Activated naive CD8-positive, alpha-beta T cell treated with anti-CD3 and anti-CD28 coated beads for 36 hours (primary cell): ENCODE data around the gene S100A1. TPM values are rescaled to one million over a fixed set of nuclear protein-coding genes. Genes with fewer than 3 reads are reported as not detected.
"Not testable (repeated sequence)": the region's sequence is repeated elsewhere in the genome, so short reads cannot be mapped to it uniquely, and the experiment has no call there.

Source experiments
- DNase-seq: peaks from one replicate; pipeline ENCODE4 v3.0.0; 2021
- H3K27ac Mint-ChIP-seq: one replicate; pipeline ENCODE4 v1.8.0; 2022; ENCODE audit warnings: mild to moderate bottlenecking, moderate library complexity, mixed read lengths
- H3K27me3 Mint-ChIP-seq: one replicate; pipeline ENCODE4 v1.8.0; 2022; ENCODE audit warnings: mild to moderate bottlenecking, mixed read lengths
- H3K36me3 Mint-ChIP-seq: one replicate; pipeline ENCODE4 v1.8.0; 2021; ENCODE audit warnings: mild to moderate bottlenecking, mixed read lengths
- H3K4me1 Mint-ChIP-seq: one replicate; pipeline ENCODE4 v1.8.0; 2021; ENCODE audit warnings: mixed read lengths
- H3K4me3 Mint-ChIP-seq: one replicate; pipeline ENCODE4 v1.8.0; 2022; ENCODE audit warnings: mild to moderate bottlenecking, moderate library complexity, mixed read lengths
- H3K9me3 Mint-ChIP-seq: one replicate; pipeline ENCODE4 v1.8.0; 2022; ENCODE audit warnings: mixed read lengths
- total RNA-seq, 2 experiments: library from RNA; stranded (reverse); gene quantifications; one replicate each; pipeline ENCODE4 v1.2.3, GENCODE V29; 2021

The S100A1 gene
- not detected for total RNA-seq

GRCh38 chr1:153627715-153628626 is at the start of gene S100A1:
Gene S100A1, plus strand, starts transcription at chr1:153628434. Its CDS starts 2,088 bp downstream, at chr1:153630522.
- no peak within 1 kb of the TSS for H3K27ac Mint-ChIP-seq
- peaks cover 5% of the 10 kb centered on the region for H3K27me3 Mint-ChIP-seq
- no peak within 1 kb of the TSS for H3K4me3 Mint-ChIP-seq
- H3K4me1 Mint-ChIP-seq, result peaks cover 5% of the 10 kb centered on the region
- peaks cover 3% of the 10 kb centered on the region for H3K36me3 Mint-ChIP-seq
- no peaks in the 10 kb centered on the region for H3K9me3 Mint-ChIP-seq
- no peak for DNase-seq

- no peaks in the 10 kb centered on the region for H3K36me3 Mint-ChIP-seq
- peaks cover 36% of the 10 kb centered on the region for H3K27me3 Mint-ChIP-seq
- H3K27ac Mint-ChIP-seq, result no peak overlapping the region
- no peak overlapping the region for H3K4me3 Mint-ChIP-seq
- no peaks in the 10 kb centered on the region for H3K9me3 Mint-ChIP-seq
- H3K4me1 Mint-ChIP-seq, result peaks cover 4% of the 10 kb centered on the region
- no peak for DNase-seq
Measured at GRCh38 chr1:153578490-153578889, 49.7 kb upstream of the S100A1 start.

GRCh38 chr1:153578936-153579335 is 49.3 kb upstream of the S100A1 start:
- Mint-ChIP-seq H3K9me3 (no peaks in the 10 kb centered on the region), H3K4me3 (no peak overlapping the region), H3K27me3 (peaks cover 36% of the 10 kb centered on the region)

GRCh38 chr1:153582836-153583235 is 45.4 kb upstream of the S100A1 start:
- H3K4me1 Mint-ChIP-seq, H3K27ac Mint-ChIP-seq, H3K4me3 Mint-ChIP-seq, DNase-seq, H3K9me3 Mint-ChIP-seq, H3K36me3 Mint-ChIP-seq: not testable (repeated sequence)
- peaks cover 20% of the 10 kb centered on the region for H3K27me3 Mint-ChIP-seq

More at GRCh38 chr1:153578936-153579335, 49.3 kb upstream of the S100A1 start:
- Mint-ChIP-seq H3K27ac (no peak overlapping the region), H3K4me1 (peaks cover 2% of the 10 kb centered on the region), H3K36me3 (no peaks in the 10 kb centered on the region)
- no peak for DNase-seq

- peaks cover 13% of the 10 kb centered on the region for H3K27me3 Mint-ChIP-seq
- not testable (repeated sequence) for H3K9me3 Mint-ChIP-seq, H3K27ac Mint-ChIP-seq, H3K36me3 Mint-ChIP-seq, H3K4me3 Mint-ChIP-seq, H3K4me1 Mint-ChIP-seq, DNase-seq
Measured at GRCh38 chr1:153583514-153583913, 44.7 kb upstream of the S100A1 start.

- Mint-ChIP-seq H3K27me3 (peaks cover 8% of the 10 kb centered on the region), H3K4me1 (no peaks in the 10 kb centered on the region), H3K27ac (no peak overlapping the region)
Measured at GRCh38 chr1:153583976-153584375, 44.3 kb upstream of the S100A1 start.

GRCh38 chr1:153585006-153585405 is 43.2 kb upstream of the S100A1 start:
- Mint-ChIP-seq H3K27me3 (peaks cover 3% of the 10 kb centered on the region), H3K4me3 (no peak overlapping the region), H3K36me3 (no peaks in the 10 kb centered on the region), H3K9me3 (no peaks in the 10 kb centered on the region), H3K4me1 (no peaks in the 10 kb centered on the region), H3K27ac (no peak overlapping the region)
- DNase-seq, result no peak

More at GRCh38 chr1:153583976-153584375, 44.3 kb upstream of the S100A1 start:
- H3K4me3 Mint-ChIP-seq, result no peak overlapping the region
- DNase-seq, result no peak
- no peaks in the 10 kb centered on the region for H3K9me3 Mint-ChIP-seq
- H3K36me3 Mint-ChIP-seq, result no peaks in the 10 kb centered on the region

- Mint-ChIP-seq H3K27me3 (peaks cover 3% of the 10 kb centered on the region), H3K9me3 (no peaks in the 10 kb centered on the region), H3K4me1 (no peaks in the 10 kb centered on the region), H3K36me3 (no peaks in the 10 kb centered on the region), H3K4me3 (no peak overlapping the region), H3K27ac (no peak overlapping the region)
- DNase-seq, result no peak
Measured at GRCh38 chr1:153586347-153586746, 41.9 kb upstream of the S100A1 start.

- Mint-ChIP-seq H3K36me3 (no peaks in the 10 kb centered on the region), H3K4me1 (no peaks in the 10 kb centered on the region), H3K9me3 (no peaks in the 10 kb centered on the region), H3K27ac (no peak overlapping the region), H3K27me3 (peaks cover 3% of the 10 kb centered on the region), H3K4me3 (no peak overlapping the region)
- no peak for DNase-seq
Measured at GRCh38 chr1:153587314-153587713, 40.9 kb upstream of the S100A1 start.

GRCh38 chr1:153588033-153588432 is 40.2 kb upstream of the S100A1 start:
- H3K36me3 Mint-ChIP-seq, H3K27ac Mint-ChIP-seq, H3K9me3 Mint-ChIP-seq, H3K4me3 Mint-ChIP-seq, H3K27me3 Mint-ChIP-seq, H3K4me1 Mint-ChIP-seq, DNase-seq: not testable (repeated sequence)

GRCh38 chr1:153588482-153588881 is 39.8 kb upstream of the S100A1 start:
- no peak overlapping the region for H3K4me3 Mint-ChIP-seq
- no peak for DNase-seq
- H3K27ac Mint-ChIP-seq, result no peak overlapping the region
- H3K27me3 Mint-ChIP-seq, result peaks cover 3% of the 10 kb centered on the region
- no peaks in the 10 kb centered on the region for H3K4me1 Mint-ChIP-seq
- H3K9me3 Mint-ChIP-seq, result no peaks in the 10 kb centered on the region
- no peaks in the 10 kb centered on the region for H3K36me3 Mint-ChIP-seq

- no peaks in the 10 kb centered on the region for H3K9me3 Mint-ChIP-seq
- no peak overlapping the region for H3K27ac Mint-ChIP-seq
- no peak for DNase-seq
- no peaks in the 10 kb centered on the region for H3K4me1 Mint-ChIP-seq
- no peaks in the 10 kb centered on the region for H3K27me3 Mint-ChIP-seq
- no peaks in the 10 kb centered on the region for H3K36me3 Mint-ChIP-seq
- H3K4me3 Mint-ChIP-seq, result no peak overlapping the region
Measured at GRCh38 chr1:153592748-153593147, 35.5 kb upstream of the S100A1 start.

- no peaks in the 10 kb centered on the region for H3K27me3 Mint-ChIP-seq
- DNase-seq, result no peak
- no peak overlapping the region for H3K27ac Mint-ChIP-seq
- no peak overlapping the region for H3K4me3 Mint-ChIP-seq
- H3K9me3 Mint-ChIP-seq, result no peaks in the 10 kb centered on the region
- H3K36me3 Mint-ChIP-seq, result no peaks in the 10 kb centered on the region
- H3K4me1 Mint-ChIP-seq, result peaks cover 9% of the 10 kb centered on the region
Measured at GRCh38 chr1:153597206-153597605, 31.0 kb upstream of the S100A1 start.

- H3K36me3 Mint-ChIP-seq, result no peaks in the 10 kb centered on the region
- H3K27me3 Mint-ChIP-seq, result no peaks in the 10 kb centered on the region
- H3K4me1 Mint-ChIP-seq, result peaks cover 11% of the 10 kb centered on the region
- H3K9me3 Mint-ChIP-seq, result no peaks in the 10 kb centered on the region
- peak overlapping the region; percentile 34 for H3K27ac Mint-ChIP-seq
- H3K4me3 Mint-ChIP-seq, result no peak overlapping the region
- DNase-seq, result peak; percentile 14
Measured at GRCh38 chr1:153598309-153599172, 29.7 kb upstream of the S100A1 start.

GRCh38 chr1:153599847-153600246 is 28.4 kb upstream of the S100A1 start:
- no peaks in the 10 kb centered on the region for H3K36me3 Mint-ChIP-seq
- H3K4me1 Mint-ChIP-seq, result peaks cover 11% of the 10 kb centered on the region
- no peaks in the 10 kb centered on the region for H3K9me3 Mint-ChIP-seq
- no peaks in the 10 kb centered on the region for H3K27me3 Mint-ChIP-seq
- DNase-seq, result no peak
- no peak overlapping the region for H3K4me3 Mint-ChIP-seq
- no peak overlapping the region for H3K27ac Mint-ChIP-seq
